ENCODE data around the gene SLC22A1. TPM values are rescaled to one million over a fixed set of nuclear protein-coding genes. Genes with fewer than 3 reads are reported as not detected.

SLC22A1 gene
- total RNA-seq, 1 experiment from 2014 or later: 0.39 TPM

- no peak overlapping the region for H3T11ph ChIP-seq (ENCODE audit: low read length)
- H3K23ac ChIP-seq (ENCODE audit: insufficient read length, low read depth, low read length): no peak overlapping the region
- peaks cover 9% of the 10 kb centered on the region for H3K9me3 ChIP-seq (ENCODE audit: control insufficient read depth, low read depth, low read length)
- peaks cover 2 to 4% of the 10 kb centered on the region in 2 experiments; a peak in 4 of 5 replicates for H3K9me3 Mint-ChIP-seq
- H3K27ac ChIP-seq (ENCODE audit: insufficient read length, low read depth, low read length): no peak overlapping the region
- no peaks in the 10 kb centered on the region for H3K79me1 ChIP-seq (ENCODE audit: insufficient read depth, low read depth, low read length, poor library complexity, severe bottlenecking)
- H4K5ac ChIP-seq (ENCODE audit: insufficient read length, low read depth, low read length): no peak overlapping the region
- peaks cover 66 to 91% (median 81%) of the 10 kb centered on the region in 3 experiments for H3K36me3 Mint-ChIP-seq (ENCODE audit: insufficient read depth in 1 of 3, low read depth in 3 of 3)
- no peaks in the 10 kb centered on the region for H3K23me2 ChIP-seq (ENCODE audit: insufficient read length, low read depth, low read length, poor library complexity, severe bottlenecking)
- no peak overlapping the region for H2BK20ac ChIP-seq (ENCODE audit: low read depth, low read length, poor library complexity, severe bottlenecking)
- no peak overlapping the region for H3K9ac ChIP-seq (ENCODE audit: extremely low read depth, insufficient read length, low read length)
- no peak overlapping the region for H2BK120ac ChIP-seq (ENCODE audit: low read depth, low read length, poor library complexity, severe bottlenecking)
- no peak overlapping the region for H3K4ac ChIP-seq (ENCODE audit: low read depth, low read length)
- no peaks in the 10 kb centered on the region for H3K27me3 ChIP-seq (ENCODE audit: insufficient read depth, low read length)
- H4K8ac ChIP-seq (replicated peaks; ENCODE audit: insufficient read length, low read depth, low read length): no peak overlapping the region
- H3K27me3 Mint-ChIP-seq (ENCODE audit: low read depth): no peaks in the 10 kb centered on the region
- H3K27ac Mint-ChIP-seq: no peak overlapping the region
- no peak overlapping the region for H3K4me2 ChIP-seq (ENCODE audit: insufficient read depth, insufficient read length, low read length)
- no peak overlapping the region for H2BK12ac ChIP-seq (ENCODE audit: insufficient read length, low read depth, low read length)
- DNase-seq: no peak
- H3K4me1 ChIP-seq (ENCODE audit: insufficient read depth, low read length): no peaks in the 10 kb centered on the region
- no peak overlapping the region for H2BK15ac ChIP-seq (ENCODE audit: low read depth, low read length)
- no peak overlapping the region for H3K4me3 Mint-ChIP-seq
- TF ChIP-seq CTCF (conservative IDR thresholded peaks at IDR 0.05): no peak
- H2AFZ ChIP-seq (ENCODE audit: low read length): no peak overlapping the region
- no peak overlapping the region for H3K18ac ChIP-seq (ENCODE audit: insufficient read length, low read depth, low read length)
- no peak overlapping the region for H4K91ac ChIP-seq (ENCODE audit: insufficient read length, low read depth, low read length)
- WGBS (ENCODE audit: extremely low coverage, insufficient read length, low lambda C conversion rate): no CpG with 5 or more reads among the region's 5 CpGs
- H4K20me1 ChIP-seq (ENCODE audit: control insufficient read depth, insufficient read depth, insufficient read length): no peaks in the 10 kb centered on the region
- no peak overlapping the region for H3K14ac ChIP-seq (ENCODE audit: insufficient read depth, low read length)
- peaks cover 0 to 2% of the 10 kb centered on the region in 2 experiments; a peak in 2 of 4 replicates for H3K4me1 Mint-ChIP-seq
- H3K79me2 ChIP-seq (ENCODE audit: insufficient read depth, low read length): no peaks in the 10 kb centered on the region
- H2BK5ac ChIP-seq (ENCODE audit: insufficient read length, low read length): no peak overlapping the region
- H2AK5ac ChIP-seq (ENCODE audit: insufficient read length, low read length): no peak overlapping the region
- H3K56ac ChIP-seq (ENCODE audit: insufficient read length, low read depth, low read length): no peak overlapping the region
Observed at GRCh38 chr6:160076009-160076408, 45.6 kb upstream of the SLC22A1 start.

Measured in H9 (cell line).